H9 (cell line): ENCODE results near the gene ENTREP3. TPM values are rescaled to one million over a fixed set of nuclear protein-coding genes. Genes with fewer than 3 reads are reported as not detected.
A peak's percentile ranks its signal among the peaks of the same experiment; 100 is the strongest.
"Not testable (repeated sequence)": the region's sequence is repeated elsewhere in the genome, so short reads cannot be mapped to it uniquely, and the experiment has no call there.

Source experiments
- DNase-seq: peaks from one replicate; pipeline ENCODE4 v3.0.0-alpha.2; 2017
- H2AFZ ChIP-seq: one replicate; pipeline ENCODE4 v1.6.1; 2013; ENCODE audit warnings: mild to moderate bottlenecking, low read length, control low read depth, moderate library complexity
- H2AK5ac ChIP-seq: 2 replicates; pipeline ENCODE4 v1.6.1; 2013; ENCODE audit warnings: low read length, control low read depth, mixed read lengths; ENCODE audit not compliant: insufficient read length
- H2BK120ac ChIP-seq: one replicate; pipeline ENCODE4 v1.6.1; 2013; ENCODE audit warnings: low read depth, mild to moderate bottlenecking, low read length, control low read depth, inconsistent platforms; ENCODE audit not compliant: poor library complexity, severe bottlenecking
- H2BK12ac ChIP-seq: 2 replicates; pipeline ENCODE4 v1.6.1; 2013; ENCODE audit warnings: low read length, control low read depth, mixed read lengths, low read depth; ENCODE audit not compliant: insufficient read length
- H2BK15ac ChIP-seq: 2 replicates; pipeline ENCODE4 v1.6.1; 2013; ENCODE audit warnings: low read depth, low read length, control low read depth
- H2BK20ac ChIP-seq: one replicate; pipeline ENCODE4 v1.6.1; 2013; ENCODE audit warnings: low read depth, mild to moderate bottlenecking, low read length, control low read depth, inconsistent platforms; ENCODE audit not compliant: poor library complexity, severe bottlenecking
- H2BK5ac ChIP-seq: 2 replicates; pipeline ENCODE4 v1.6.1; 2013; ENCODE audit warnings: low read length, control low read depth, mixed read lengths; ENCODE audit not compliant: insufficient read length
- H3K14ac ChIP-seq: 2 replicates; pipeline ENCODE4 v1.6.1; 2013; ENCODE audit warnings: low read length, control low read depth; ENCODE audit not compliant: insufficient read depth
- H3K18ac ChIP-seq: 2 replicates; pipeline ENCODE4 v1.6.1; 2013; ENCODE audit warnings: low read depth, mild to moderate bottlenecking, mixed read lengths, low read length, control low read depth; ENCODE audit not compliant: insufficient read length
- H3K23ac ChIP-seq: 2 replicates; pipeline ENCODE4 v1.6.1; 2013; ENCODE audit warnings: low read length, control low read depth, mixed read lengths, low read depth; ENCODE audit not compliant: insufficient read length
- H3K23me2 ChIP-seq: 2 replicates; pipeline ENCODE4 v1.6.1; 2013; ENCODE audit warnings: low read depth, mild to moderate bottlenecking, mixed read lengths, low read length, control low read depth; ENCODE audit not compliant: insufficient read length, poor library complexity, severe bottlenecking
- H3K27ac ChIP-seq: 2 replicates; pipeline ENCODE4 v1.5.1; 2013; ENCODE audit warnings: low read length, control low read depth, mixed read lengths, low read depth; ENCODE audit not compliant: insufficient read length
- H3K27me3 ChIP-seq: 2 replicates; pipeline ENCODE4 v1.6.1; 2013; ENCODE audit warnings: low read length, control low read depth, inconsistent platforms; ENCODE audit not compliant: insufficient read depth
- H3K4ac ChIP-seq: 2 replicates; pipeline ENCODE4 v1.6.1; 2013; ENCODE audit warnings: low read depth, mild to moderate bottlenecking, control low read depth, inconsistent platforms, low read length, moderate library complexity
- H3K4me1 ChIP-seq: 2 replicates; pipeline ENCODE4 v1.6.1; 2013; ENCODE audit warnings: low read length, control low read depth, inconsistent platforms; ENCODE audit not compliant: insufficient read depth
- H3K4me2 ChIP-seq: 2 replicates; pipeline ENCODE4 v1.6.1; 2013; ENCODE audit warnings: low read length, control low read depth, mixed read lengths; ENCODE audit not compliant: insufficient read length, insufficient read depth
- H3K56ac ChIP-seq: 2 replicates; pipeline ENCODE4 v1.6.1; 2013; ENCODE audit warnings: low read depth, mild to moderate bottlenecking, mixed read lengths, low read length, control low read depth; ENCODE audit not compliant: insufficient read length
- H3K79me1 ChIP-seq: 2 replicates; pipeline ENCODE4 v1.6.1; 2013; ENCODE audit warnings: low read depth, mild to moderate bottlenecking, moderate library complexity, low read length, control low read depth, inconsistent platforms; ENCODE audit not compliant: insufficient read depth, poor library complexity, severe bottlenecking
- H3K79me2 ChIP-seq: 2 replicates; pipeline ENCODE4 v1.6.1; 2013; ENCODE audit warnings: low read length, control low read depth, inconsistent platforms; ENCODE audit not compliant: insufficient read depth
- H3K9ac ChIP-seq: 2 replicates; pipeline ENCODE4 v1.6.1; 2013; ENCODE audit warnings: low read length, control low read depth, mixed read lengths; ENCODE audit not compliant: insufficient read length; ENCODE audit errors: extremely low read depth
- H3K9me3 ChIP-seq: one replicate; pipeline ENCODE4 v1.6.1; 2013; ENCODE audit warnings: low read depth, low read length, inconsistent platforms; ENCODE audit not compliant: control insufficient read depth
- H3T11ph ChIP-seq: one replicate; pipeline ENCODE4 v1.6.1; 2013; ENCODE audit warnings: mild to moderate bottlenecking, low read length, control low read depth, inconsistent platforms
- H4K20me1 ChIP-seq: one replicate; pipeline ENCODE4 v1.6.1; 2013; ENCODE audit not compliant: control insufficient read depth, insufficient read length, insufficient read depth
- H4K5ac ChIP-seq: 2 replicates; pipeline ENCODE4 v1.6.1; 2013; ENCODE audit warnings: low read depth, mild to moderate bottlenecking, mixed read lengths, low read length, control low read depth; ENCODE audit not compliant: insufficient read length
- H4K8ac ChIP-seq: replicated peaks from 2 replicates; pipeline ENCODE4 v1.6.1; 2013; ENCODE audit warnings: low read length, control low read depth, mixed read lengths, low read depth; ENCODE audit not compliant: insufficient read length
- H4K91ac ChIP-seq: 2 replicates; pipeline ENCODE4 v1.6.1; 2013; ENCODE audit warnings: low read depth, mild to moderate bottlenecking, moderate library complexity, mixed read lengths, low read length, control low read depth; ENCODE audit not compliant: insufficient read length
- H3K27ac Mint-ChIP-seq, 3 experiments: 2 replicates in 2 of 3; 3 replicates in 1 of 3; pipeline ENCODE4 v1.8.0; 2020 to 2021; ENCODE audit warnings: mixed read lengths in 3 of 3, mild to moderate bottlenecking in 1 of 3, moderate library complexity in 1 of 3
- H3K27me3 Mint-ChIP-seq: 2 replicates; pipeline ENCODE4 v1.8.0; 2021; ENCODE audit warnings: low read depth, mild to moderate bottlenecking, moderate library complexity, mixed read lengths
- H3K36me3 Mint-ChIP-seq, 3 experiments: 2 replicates in 2 of 3; 3 replicates in 1 of 3; pipeline ENCODE4 v1.8.0; 2020 to 2021; ENCODE audit warnings: low read depth in 3 of 3, mixed read lengths in 3 of 3; ENCODE audit not compliant: insufficient read depth in 1 of 3
- H3K4me1 Mint-ChIP-seq, 2 experiments: 2 replicates each; pipeline ENCODE4 v1.8.0; 2020; ENCODE audit warnings: mixed read lengths in 2 of 2
- H3K4me3 Mint-ChIP-seq, 2 experiments: 2 replicates in 1 of 2; 3 replicates in 1 of 2; pipeline ENCODE4 v1.8.0; 2020 to 2021; ENCODE audit warnings: mild to moderate bottlenecking in 2 of 2, mixed read lengths in 2 of 2, moderate library complexity in 1 of 2
- H3K9me3 Mint-ChIP-seq, 2 experiments: 2 replicates in 1 of 2; 3 replicates in 1 of 2; pipeline ENCODE4 v1.8.0; 2020; ENCODE audit warnings: mild to moderate bottlenecking in 2 of 2, mixed read lengths in 2 of 2, moderate library complexity in 1 of 2
- CTCF ChIP-seq: fragments of 200-600 bp; sonication (generic); conservative IDR thresholded peaks from 3 replicates; pipeline ENCODE4 v1.8.0; 2021; ENCODE audit warnings: antibody characterized with exemption, mild to moderate bottlenecking
- WGBS: extraction: QIAGEN DNeasy Blood & Tissue Kit; methylation state at CpG from one replicate; pipeline ENCODE4 v1.1.7; 2013; ENCODE audit warnings: missing lambda C conversion rate, low lambda C conversion rate, mixed read lengths; ENCODE audit not compliant: insufficient read length; ENCODE audit errors: extremely low coverage; 5-methylcytosine and 5-hydroxymethylcytosine counted together
- total RNA-seq: library from RNA; stranded (reverse); gene quantifications from 2 replicates; pipeline ENCODE4 v1.2.1, GENCODE V29; 2021

ENTREP3 gene
- total RNA-seq, 1 experiment from 2014 or later: 41.0 TPM

GRCh38 chr1:155218854-155219591 is 36.3 kb downstream of the ENTREP3 start:
- Histone ChIP-seq H3K9ac (no peak overlapping the region), H3K4ac (no peak overlapping the region), H3K9me3 (no peaks in the 10 kb centered on the region), H3K56ac (no peak overlapping the region), H2BK20ac (no peak overlapping the region), H3K27me3 (no peaks in the 10 kb centered on the region), H4K5ac (no peak overlapping the region), H4K91ac (no peak overlapping the region), H4K20me1 (no peaks in the 10 kb centered on the region), H2BK12ac (no peak overlapping the region), H3T11ph (no peak overlapping the region), H2AFZ (no peak overlapping the region), H4K8ac (no peak overlapping the region), H3K27ac (no peak overlapping the region), H2BK120ac (no peak overlapping the region), H3K14ac (no peak overlapping the region), H3K4me2 (peak overlapping the region; percentile 7), H3K18ac (no peak overlapping the region), H3K4me1 (no peaks in the 10 kb centered on the region), H2BK15ac (no peak overlapping the region), H3K79me2 (no peaks in the 10 kb centered on the region), H3K23ac (no peak overlapping the region), H2AK5ac (no peak overlapping the region), H2BK5ac (no peak overlapping the region), H3K79me1 (no peaks in the 10 kb centered on the region), H3K23me2 (no peaks in the 10 kb centered on the region)
- Mint-ChIP-seq H3K4me1 (peaks cover 11 to 16% of the 10 kb centered on the region in 2 experiments), H3K36me3 (peaks cover 6 to 12% (median 11%) of the 10 kb centered on the region in 3 experiments), H3K27ac (peak overlapping the region; percentile 66 to 90 (median 89)), H3K27me3 (peaks cover 1% of the 10 kb centered on the region; the same call in 1 of the 2 replicates), H3K9me3 (no peaks in the 10 kb centered on the region), H3K4me3 (peak overlapping the region; percentile 50 to 70)
- WGBS: no CpG with 5 or more reads among the region's 7 CpGs
- no peak for TF ChIP-seq CTCF
- DNase-seq: peak; percentile 57

GRCh38 chr1:155214702-155215101 is 40.6 kb downstream of the ENTREP3 start:
- not testable (repeated sequence) for H3K27me3 Mint-ChIP-seq, H4K5ac ChIP-seq, H3K23ac ChIP-seq, H2BK120ac ChIP-seq, H3K23me2 ChIP-seq, H2BK15ac ChIP-seq, H3K9ac ChIP-seq, H3K56ac ChIP-seq, H3K4me1 ChIP-seq, H3K79me2 ChIP-seq, H4K8ac ChIP-seq, H3K4me3 Mint-ChIP-seq, H3K27me3 ChIP-seq, H2BK5ac ChIP-seq, H3K14ac ChIP-seq, H2BK20ac ChIP-seq, H3K79me1 ChIP-seq, H3T11ph ChIP-seq, H4K91ac ChIP-seq, DNase-seq, H3K4me2 ChIP-seq, H4K20me1 ChIP-seq, H2BK12ac ChIP-seq, H3K18ac ChIP-seq, H3K4ac ChIP-seq, H3K27ac ChIP-seq, H2AFZ ChIP-seq, H3K9me3 ChIP-seq, H2AK5ac ChIP-seq, H3K9me3 Mint-ChIP-seq
- no CpG with 5 or more reads among the region's 10 CpGs for WGBS
- Mint-ChIP-seq H3K27ac (peak overlapping the region in 1 of 3 experiments; percentile 16; a peak in 1 of 7 replicates), H3K4me1 (peaks cover 16 to 18% of the 10 kb centered on the region in 2 experiments), H3K36me3 (peaks cover 9 to 25% (median 20%) of the 10 kb centered on the region in 3 experiments)
